Measurements from ENCODE around the gene KCNAB2.

KCNAB2 gene

GRCh38 chr1:6099297-6099696 is 53.6 kb downstream of the KCNAB2 start:
- ChIA-PET POLR2A (ENCODE audit: low non-redundant PET) (no interaction called here), CTCF (interaction anchor here (0.7 to 0.8 kb wide), 3 partner anchors 25 to 168 kb away, joined by 3 to 4 read pairs (median 3); no protein-coding TSS in a partner anchor)
- no peak overlapping the region for H3K27ac ChIP-seq
- DNase-seq (ENCODE audit: low spot score), result no peak
- TF ChIP-seq CTCF (conservative IDR thresholded peaks at IDR 0.05; ENCODE audit: low read depth), result no peak

- ChIA-PET CTCF (interaction anchor here (0.6 to 0.8 kb wide), 5 partner anchors 9 to 1907 kb away, joined by 3 to 4 read pairs (median 3); no protein-coding TSS in a partner anchor), POLR2A (ENCODE audit: low non-redundant PET) (interaction anchor here (0.6 kb wide), 1 partner anchor 19 kb away, joined by 3 read pairs; no protein-coding TSS in a partner anchor)
- H3K27ac ChIP-seq, result no peak overlapping the region
- no peak for TF ChIP-seq CTCF (conservative IDR thresholded peaks at IDR 0.05; ENCODE audit: low read depth)
- peak; percentile 47 for DNase-seq (ENCODE audit: low spot score)
Observed at GRCh38 chr1:6099787-6100765, 54.4 kb downstream of the KCNAB2 start.

GRCh38 chr1:6100861-6101783 is 55.4 kb downstream of the KCNAB2 start:
- CTCF ChIA-PET, result no interaction called here
- no peak for TF ChIP-seq CTCF (conservative IDR thresholded peaks at IDR 0.05; ENCODE audit: low read depth)
- DNase-seq (ENCODE audit: low spot score), result no peak
- POLR2A ChIA-PET (ENCODE audit: low non-redundant PET), result interaction anchor here (0.6 kb wide), 1 partner anchor 20 kb away, joined by 3 read pairs; no protein-coding TSS in a partner anchor
- no peak overlapping the region for H3K27ac ChIP-seq

GRCh38 chr1:6101826-6102531 is 56.3 kb downstream of the KCNAB2 start:
- DNase-seq (ENCODE audit: low spot score), result no peak
- ChIA-PET CTCF (interaction anchor here (0.5 to 0.6 kb wide), 2 partner anchors 77 to 479 kb away, joined by 3 to 5 read pairs; no protein-coding TSS in a partner anchor), POLR2A (ENCODE audit: low non-redundant PET) (no interaction called here)
- H3K27ac ChIP-seq, result no peak overlapping the region
- TF ChIP-seq CTCF (conservative IDR thresholded peaks at IDR 0.05; ENCODE audit: low read depth), result no peak

GRCh38 chr1:6102532-6102845 is 56.8 kb downstream of the KCNAB2 start:
- no peak for TF ChIP-seq CTCF (conservative IDR thresholded peaks at IDR 0.05; ENCODE audit: low read depth)
- no peak for DNase-seq (ENCODE audit: low spot score)
- POLR2A ChIA-PET (ENCODE audit: low non-redundant PET), result no interaction called here
- no peak overlapping the region for H3K27ac ChIP-seq
- CTCF ChIA-PET, result interaction anchor here (0.6 kb wide), 1 partner anchor 478 kb away, joined by 5 read pairs; no protein-coding TSS in a partner anchor
